ENCODE data around the gene MYADML2.

Gene MYADML2

GRCh38 chr17:81976332-81977210 lies 29.5 kb upstream of the MYADML2 start:
- TF ChIP-seq, protein P1, sequence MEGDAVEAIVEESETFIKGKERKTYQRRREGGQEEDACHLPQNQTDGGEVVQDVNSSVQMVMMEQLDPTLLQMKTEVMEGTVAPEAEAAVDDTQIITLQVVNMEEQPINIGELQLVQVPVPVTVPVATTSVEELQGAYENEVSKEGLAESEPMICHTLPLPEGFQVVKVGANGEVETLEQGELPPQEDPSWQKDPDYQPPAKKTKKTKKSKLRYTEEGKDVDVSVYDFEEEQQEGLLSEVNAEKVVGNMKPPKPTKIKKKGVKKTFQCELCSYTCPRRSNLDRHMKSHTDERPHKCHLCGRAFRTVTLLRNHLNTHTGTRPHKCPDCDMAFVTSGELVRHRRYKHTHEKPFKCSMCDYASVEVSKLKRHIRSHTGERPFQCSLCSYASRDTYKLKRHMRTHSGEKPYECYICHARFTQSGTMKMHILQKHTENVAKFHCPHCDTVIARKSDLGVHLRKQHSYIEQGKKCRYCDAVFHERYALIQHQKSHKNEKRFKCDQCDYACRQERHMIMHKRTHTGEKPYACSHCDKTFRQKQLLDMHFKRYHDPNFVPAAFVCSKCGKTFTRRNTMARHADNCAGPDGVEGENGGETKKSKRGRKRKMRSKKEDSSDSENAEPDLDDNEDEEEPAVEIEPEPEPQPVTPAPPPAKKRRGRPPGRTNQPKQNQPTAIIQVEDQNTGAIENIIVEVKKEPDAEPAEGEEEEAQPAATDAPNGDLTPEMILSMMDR (conservative IDR thresholded peaks at IDR 0.05; ENCODE audit: low read depth, low read length), result no peak
- H3K4me3 ChIP-seq (ENCODE audit: low read length), result peak overlapping the region; percentile 56
- DNase-seq (ENCODE audit: low read depth), result no peak

DNA sequence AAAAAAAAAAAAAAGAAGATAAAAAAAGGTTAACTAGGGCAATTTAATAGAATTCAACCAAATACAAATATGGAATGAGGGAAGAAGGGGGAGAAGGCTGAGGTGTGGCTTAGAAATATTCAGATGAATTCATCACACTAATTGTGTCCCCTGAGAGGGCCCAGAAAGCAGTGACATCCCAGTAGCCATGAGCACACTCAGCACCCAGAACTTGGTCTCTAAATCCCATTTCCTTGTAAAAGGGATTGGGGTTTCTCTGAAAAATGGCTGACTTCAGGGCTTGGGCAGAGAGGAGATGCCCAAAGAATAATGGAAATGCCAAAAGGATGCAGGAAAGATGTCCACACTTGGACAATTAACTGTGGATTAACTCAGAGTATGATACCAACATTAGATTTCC lies 26.4 kb upstream of the MYADML2 start:
- no peak for DNase-seq (ENCODE audit: low read depth)
- no peak overlapping the region for H3K4me3 ChIP-seq (ENCODE audit: low read length)
- TF ChIP-seq, protein P1 (conservative IDR thresholded peaks at IDR 0.05; ENCODE audit: low read depth, low read length), result no peak

GRCh38 chr17:81968850-81969812 lies 22.1 kb upstream of the MYADML2 start:
- DNase-seq (ENCODE audit: low read depth), result no peak
- no peak overlapping the region for H3K4me3 ChIP-seq (ENCODE audit: low read length)
- TF ChIP-seq, protein P1 (conservative IDR thresholded peaks at IDR 0.05; ENCODE audit: low read depth, low read length), result no peak

GRCh38 chr17:81968396-81968745 lies 21.3 kb upstream of the MYADML2 start:
- H3K4me3 ChIP-seq (ENCODE audit: low read length), result no peak overlapping the region
- TF ChIP-seq, protein P1 (conservative IDR thresholded peaks at IDR 0.05; ENCODE audit: low read depth, low read length), result no peak
- DNase-seq (ENCODE audit: low read depth), result no peak

GRCh38 chr17:81967533-81968395 lies 20.7 kb upstream of the MYADML2 start:
- no peak overlapping the region for H3K4me3 ChIP-seq (ENCODE audit: low read length)
- peak; percentile 65 for DNase-seq (ENCODE audit: low read depth)
- TF ChIP-seq, protein P1 (conservative IDR thresholded peaks at IDR 0.05; ENCODE audit: low read depth, low read length), result no peak

GRCh38 chr17:81967244-81967532 lies 20.2 kb upstream of the MYADML2 start:
- no peak overlapping the region for H3K4me3 ChIP-seq (ENCODE audit: low read length)
- TF ChIP-seq, protein P1 (conservative IDR thresholded peaks at IDR 0.05; ENCODE audit: low read depth, low read length), result no peak
- DNase-seq (ENCODE audit: low read depth), result no peak
